ENCODE results near the gene SH3GL3. TPM values are rescaled to one million over a fixed set of nuclear protein-coding genes. Genes with fewer than 3 reads are reported as not detected.

Gene SH3GL3
- polyA plus RNA-seq, 4 donors = 0.16 to 0.84 TPM; not detected in 2

- H3K4me3 ChIP-seq (ENCODE audit: low read depth in 1 of 3, low read length in 3 of 3) = no peak overlapping the region
- FAIRE-seq = no peak
- H3K9me3 ChIP-seq (ENCODE audit: control insufficient read depth in 2 of 2, insufficient read depth in 1 of 2, low read depth in 1 of 2, low read length in 1 of 2) = no peaks in the 10 kb centered on the region
- WGBS, 3 donors = 43 to 65% (median 60%) methylated on average over 2 of the region's 2 CpGs
- H3K36me3 ChIP-seq (ENCODE audit: control insufficient read depth in 3 of 3, insufficient read depth in 2 of 3, low read depth in 1 of 3, low read length in 3 of 3) = no peaks in the 10 kb centered on the region
- H3K27ac ChIP-seq (ENCODE audit: low read depth in 1 of 3, low read length in 2 of 3) = no peak overlapping the region
- H3K4me1 ChIP-seq (ENCODE audit: control insufficient read depth in 3 of 3, insufficient read depth in 2 of 3, low read depth in 1 of 3, low read length in 2 of 3) = no peaks in the 10 kb centered on the region
- H3K27me3 ChIP-seq (ENCODE audit: control insufficient read depth in 3 of 3, insufficient read depth in 3 of 3, low read length in 3 of 3) = no peaks in the 10 kb centered on the region
- DNase-seq = no peak
Measured at GRCh38 chr15:83499476-83499875, 52.3 kb downstream of the SH3GL3 start.

GRCh38 chr15:83503595-83504364 lies 56.6 kb downstream of the SH3GL3 start:
- H3K36me3 ChIP-seq (ENCODE audit: control insufficient read depth in 3 of 3, insufficient read depth in 2 of 3, low read depth in 1 of 3, low read length in 3 of 3) = no peaks in the 10 kb centered on the region
- no peak overlapping the region for H3K4me3 ChIP-seq (ENCODE audit: low read depth in 1 of 3, low read length in 3 of 3)
- DNase-seq (no peak), FAIRE-seq (no peak)
- no peaks in the 10 kb centered on the region for H3K27me3 ChIP-seq (ENCODE audit: control insufficient read depth in 3 of 3, insufficient read depth in 3 of 3, low read length in 3 of 3)
- WGBS, 3 donors = 79 to 87% (median 82%) methylated on average over 4 of the region's 4 CpGs
- H3K9me3 ChIP-seq (ENCODE audit: control insufficient read depth in 2 of 2, insufficient read depth in 1 of 2, low read depth in 1 of 2, low read length in 1 of 2) = no peaks in the 10 kb centered on the region
- no peak overlapping the region for H3K27ac ChIP-seq (ENCODE audit: low read depth in 1 of 3, low read length in 2 of 3)
- H3K4me1 ChIP-seq (ENCODE audit: control insufficient read depth in 3 of 3, insufficient read depth in 2 of 3, low read depth in 1 of 3, low read length in 2 of 3) = no peaks in the 10 kb centered on the region

- 77 to 84% (median 80%) methylated on average over 4 of the region's 4 CpGs for WGBS, 3 donors
- FAIRE-seq = no peak
- Histone ChIP-seq H3K4me3 (ENCODE audit: low read depth in 1 of 3, low read length in 3 of 3) (no peak overlapping the region), H3K27me3 (ENCODE audit: control insufficient read depth in 3 of 3, insufficient read depth in 3 of 3, low read length in 3 of 3) (no peaks in the 10 kb centered on the region), H3K4me1 (ENCODE audit: control insufficient read depth in 3 of 3, insufficient read depth in 2 of 3, low read depth in 1 of 3, low read length in 2 of 3) (no peaks in the 10 kb centered on the region), H3K27ac (ENCODE audit: low read depth in 1 of 3, low read length in 2 of 3) (no peak overlapping the region), H3K36me3 (ENCODE audit: control insufficient read depth in 3 of 3, insufficient read depth in 2 of 3, low read depth in 1 of 3, low read length in 3 of 3) (no peaks in the 10 kb centered on the region), H3K9me3 (ENCODE audit: control insufficient read depth in 2 of 2, insufficient read depth in 1 of 2, low read depth in 1 of 2, low read length in 1 of 2) (no peaks in the 10 kb centered on the region)
- no peak for DNase-seq
Measured at GRCh38 chr15:83504365-83504764, 57.2 kb downstream of the SH3GL3 start.

- H3K27ac ChIP-seq (ENCODE audit: low read depth in 1 of 3, low read length in 2 of 3) = no peak overlapping the region
- no peak for DNase-seq
- 75 to 79% (median 78%) methylated on average over 4 of the region's 4 CpGs for WGBS, 3 donors
- H3K4me3 ChIP-seq (ENCODE audit: low read depth in 1 of 3, low read length in 3 of 3) = no peak overlapping the region
- H3K27me3 ChIP-seq (ENCODE audit: control insufficient read depth in 3 of 3, insufficient read depth in 3 of 3, low read length in 3 of 3) = no peaks in the 10 kb centered on the region
- H3K36me3 ChIP-seq (ENCODE audit: control insufficient read depth in 3 of 3, insufficient read depth in 2 of 3, low read depth in 1 of 3, low read length in 3 of 3) = no peaks in the 10 kb centered on the region
- no peaks in the 10 kb centered on the region for H3K4me1 ChIP-seq (ENCODE audit: control insufficient read depth in 3 of 3, insufficient read depth in 2 of 3, low read depth in 1 of 3, low read length in 2 of 3)
- H3K9me3 ChIP-seq (ENCODE audit: control insufficient read depth in 2 of 2, insufficient read depth in 1 of 2, low read depth in 1 of 2, low read length in 1 of 2) = no peaks in the 10 kb centered on the region
- no peak for FAIRE-seq
Measured at GRCh38 chr15:83510001-83510400, 62.9 kb downstream of the SH3GL3 start.

- Histone ChIP-seq H3K9me3 (ENCODE audit: control insufficient read depth in 2 of 2, insufficient read depth in 1 of 2, low read depth in 1 of 2, low read length in 1 of 2) (no peaks in the 10 kb centered on the region), H3K27ac (ENCODE audit: low read depth in 1 of 3, low read length in 2 of 3) (no peak overlapping the region), H3K36me3 (ENCODE audit: control insufficient read depth in 3 of 3, insufficient read depth in 2 of 3, low read depth in 1 of 3, low read length in 3 of 3) (no peaks in the 10 kb centered on the region), H3K4me3 (ENCODE audit: low read depth in 1 of 3, low read length in 3 of 3) (no peak overlapping the region), H3K27me3 (ENCODE audit: control insufficient read depth in 3 of 3, insufficient read depth in 3 of 3, low read length in 3 of 3) (no peaks in the 10 kb centered on the region), H3K4me1 (ENCODE audit: control insufficient read depth in 3 of 3, insufficient read depth in 2 of 3, low read depth in 1 of 3, low read length in 2 of 3) (no peaks in the 10 kb centered on the region)
- FAIRE-seq (no peak), DNase-seq (no peak)
- WGBS, 3 donors = 42 to 55% (median 49%) methylated on average over 8 of the region's 8 CpGs
Measured at GRCh38 chr15:83512459-83512858, 65.3 kb downstream of the SH3GL3 start.

- Histone ChIP-seq H3K4me3 (ENCODE audit: low read depth in 1 of 3, low read length in 3 of 3) (no peak overlapping the region), H3K27ac (ENCODE audit: low read depth in 1 of 3, low read length in 2 of 3) (no peak overlapping the region), H3K4me1 (ENCODE audit: control insufficient read depth in 3 of 3, insufficient read depth in 2 of 3, low read depth in 1 of 3, low read length in 2 of 3) (no peaks in the 10 kb centered on the region), H3K27me3 (ENCODE audit: control insufficient read depth in 3 of 3, insufficient read depth in 3 of 3, low read length in 3 of 3) (no peaks in the 10 kb centered on the region), H3K9me3 (ENCODE audit: control insufficient read depth in 2 of 2, insufficient read depth in 1 of 2, low read depth in 1 of 2, low read length in 1 of 2) (no peaks in the 10 kb centered on the region), H3K36me3 (ENCODE audit: control insufficient read depth in 3 of 3, insufficient read depth in 2 of 3, low read depth in 1 of 3, low read length in 3 of 3) (no peaks in the 10 kb centered on the region)
- DNase-seq = no peak
- FAIRE-seq = no peak
- WGBS, 3 donors = 60 to 80% (median 72%) methylated on average over 4 of the region's 4 CpGs
Measured at GRCh38 chr15:83514584-83514983, 67.4 kb downstream of the SH3GL3 start.

GRCh38 chr15:83515164-83515563 lies 68.0 kb downstream of the SH3GL3 start:
- Histone ChIP-seq H3K4me1 (ENCODE audit: control insufficient read depth in 3 of 3, insufficient read depth in 2 of 3, low read depth in 1 of 3, low read length in 2 of 3) (no peaks in the 10 kb centered on the region), H3K36me3 (ENCODE audit: control insufficient read depth in 3 of 3, insufficient read depth in 2 of 3, low read depth in 1 of 3, low read length in 3 of 3) (no peaks in the 10 kb centered on the region), H3K27ac (ENCODE audit: low read depth in 1 of 3, low read length in 2 of 3) (no peak overlapping the region), H3K9me3 (ENCODE audit: control insufficient read depth in 2 of 2, insufficient read depth in 1 of 2, low read depth in 1 of 2, low read length in 1 of 2) (no peaks in the 10 kb centered on the region), H3K4me3 (ENCODE audit: low read depth in 1 of 3, low read length in 3 of 3) (no peak overlapping the region), H3K27me3 (ENCODE audit: control insufficient read depth in 3 of 3, insufficient read depth in 3 of 3, low read length in 3 of 3) (no peaks in the 10 kb centered on the region)
- FAIRE-seq (no peak), DNase-seq (no peak)
- WGBS, 3 donors = 60 to 68% (median 63%) methylated on average over 4 of the region's 4 CpGs

- 80 to 94% (median 92%) methylated on average over 2 of the region's 2 CpGs for WGBS, 3 donors
- H3K27me3 ChIP-seq (ENCODE audit: control insufficient read depth in 3 of 3, insufficient read depth in 3 of 3, low read length in 3 of 3) = no peaks in the 10 kb centered on the region
- no peaks in the 10 kb centered on the region for H3K4me1 ChIP-seq (ENCODE audit: control insufficient read depth in 3 of 3, insufficient read depth in 2 of 3, low read depth in 1 of 3, low read length in 2 of 3)
- no peak overlapping the region for H3K27ac ChIP-seq (ENCODE audit: low read depth in 1 of 3, low read length in 2 of 3)
- H3K9me3 ChIP-seq (ENCODE audit: control insufficient read depth in 2 of 2, insufficient read depth in 1 of 2, low read depth in 1 of 2, low read length in 1 of 2) = no peaks in the 10 kb centered on the region
- no peak for FAIRE-seq
- H3K4me3 ChIP-seq (ENCODE audit: low read depth in 1 of 3, low read length in 3 of 3) = no peak overlapping the region
- no peak for DNase-seq
- H3K36me3 ChIP-seq (ENCODE audit: control insufficient read depth in 3 of 3, insufficient read depth in 2 of 3, low read depth in 1 of 3, low read length in 3 of 3) = no peaks in the 10 kb centered on the region
Measured at GRCh38 chr15:83516935-83517334, 69.8 kb downstream of the SH3GL3 start.

GRCh38 chr15:83526319-83526718 lies 79.2 kb downstream of the SH3GL3 start:
- H3K4me3 ChIP-seq (ENCODE audit: low read depth in 1 of 3, low read length in 3 of 3) = no peak overlapping the region
- 55 to 78% (median 56%) methylated on average over 2 of the region's 2 CpGs for WGBS, 3 donors
- no peaks in the 10 kb centered on the region for H3K4me1 ChIP-seq (ENCODE audit: control insufficient read depth in 3 of 3, insufficient read depth in 2 of 3, low read depth in 1 of 3, low read length in 2 of 3)
- no peaks in the 10 kb centered on the region for H3K27me3 ChIP-seq (ENCODE audit: control insufficient read depth in 3 of 3, insufficient read depth in 3 of 3, low read length in 3 of 3)
- H3K36me3 ChIP-seq (ENCODE audit: control insufficient read depth in 3 of 3, insufficient read depth in 2 of 3, low read depth in 1 of 3, low read length in 3 of 3) = no peaks in the 10 kb centered on the region
- FAIRE-seq = no peak
- H3K9me3 ChIP-seq (ENCODE audit: control insufficient read depth in 2 of 2, insufficient read depth in 1 of 2, low read depth in 1 of 2, low read length in 1 of 2) = peaks cover 0 to 15% of the 10 kb centered on the region in 2 donors
- no peak for DNase-seq
- no peak overlapping the region for H3K27ac ChIP-seq (ENCODE audit: low read depth in 1 of 3, low read length in 2 of 3)
